ENCODE data around the gene SMIM35.
"Not testable (repeated sequence)": the region's sequence is repeated elsewhere in the genome, so short reads cannot be mapped to it uniquely, and the experiment has no call there.

The SMIM35 gene

DNA sequence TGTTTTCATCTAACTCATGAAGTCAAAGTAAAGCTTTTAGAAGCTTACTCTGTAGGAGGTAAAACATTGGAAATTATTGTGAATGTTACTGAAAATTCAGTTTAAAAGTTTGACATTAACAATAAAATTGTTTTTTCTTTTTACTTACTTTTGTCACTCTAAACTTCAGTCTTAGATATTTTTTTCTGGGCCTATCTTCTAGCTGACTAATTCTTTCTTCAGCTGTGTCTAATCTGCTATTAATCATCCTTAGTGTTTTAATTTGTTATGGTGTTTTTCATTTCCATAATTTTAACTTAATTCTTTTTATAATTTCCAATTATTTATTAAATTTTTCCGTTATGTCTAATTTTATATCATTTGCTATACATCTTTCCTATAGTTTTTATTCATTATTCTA is 65.6 kb downstream of the SMIM35 start:
- DNase-seq = no peak

DNA sequence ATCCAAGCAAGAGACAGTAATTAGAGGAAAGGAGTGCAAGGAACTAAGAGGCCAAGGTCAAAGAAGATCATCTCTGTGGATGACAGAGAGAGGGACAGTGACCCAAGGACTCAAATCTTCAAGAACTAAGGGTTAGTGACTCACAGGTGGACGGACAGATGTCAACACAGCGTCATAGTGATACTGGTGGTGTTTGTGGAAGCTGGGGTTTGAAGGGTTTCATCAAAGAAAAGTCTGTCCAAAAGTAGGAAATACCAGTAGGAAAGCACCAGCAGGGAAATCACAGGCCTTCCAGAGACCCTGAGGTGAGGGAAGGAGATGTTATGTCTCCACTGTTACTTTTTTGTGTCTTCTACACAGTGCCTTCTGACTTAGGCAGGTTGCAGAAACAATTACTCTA is 68.4 kb downstream of the SMIM35 start:
- no peak for DNase-seq

DNA sequence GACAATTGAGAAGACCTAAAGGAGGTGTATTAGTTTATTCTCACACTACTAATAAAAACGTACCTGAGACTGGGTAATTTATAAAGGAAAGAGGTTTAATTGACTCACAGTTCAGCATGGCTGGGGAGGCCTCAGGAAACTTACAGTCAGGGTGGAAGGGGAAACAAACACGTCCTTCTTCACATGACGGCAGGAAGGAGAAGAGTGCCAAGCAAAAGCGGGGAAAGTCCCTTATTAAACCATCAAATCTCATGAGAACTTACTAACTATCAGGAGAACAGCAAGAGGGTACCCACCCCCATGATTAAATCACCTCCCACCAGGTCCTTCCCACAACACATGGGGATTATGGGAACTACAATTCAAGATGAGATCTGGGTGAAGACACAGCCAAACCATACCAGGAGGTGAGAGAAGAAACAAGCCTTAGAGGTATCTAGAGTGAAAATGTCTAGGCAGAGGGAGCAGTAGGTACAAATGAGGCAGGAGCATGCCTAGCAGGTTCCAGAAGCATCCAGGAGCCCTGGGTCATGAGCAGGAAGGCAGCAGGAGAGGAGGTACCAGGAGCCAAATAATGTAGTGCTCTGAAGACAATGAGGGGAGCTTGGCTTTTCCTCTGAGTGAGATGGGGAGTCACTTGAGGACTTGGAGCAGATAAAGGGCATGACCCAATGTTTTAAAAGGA is 69.0 kb downstream of the SMIM35 start:
- no peak for DNase-seq

DNA sequence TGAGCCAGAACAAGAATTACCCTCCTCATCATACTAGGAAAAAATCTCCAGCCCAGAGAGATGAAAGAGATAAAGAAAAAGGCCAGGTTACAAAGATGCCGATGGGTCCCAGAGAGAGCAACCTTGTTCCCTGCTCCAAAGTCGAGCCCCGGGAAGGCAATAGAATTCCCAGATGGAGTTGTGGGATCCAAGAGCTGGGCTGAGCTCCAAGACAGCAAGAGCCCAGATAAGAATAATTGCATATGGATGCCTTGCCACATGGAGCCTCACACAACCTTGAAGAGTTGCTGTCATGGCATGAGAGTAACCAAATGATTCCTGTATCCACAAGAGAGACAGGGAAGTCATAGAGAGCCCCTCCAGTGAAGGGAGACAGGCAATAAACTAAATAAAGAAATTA is 69.7 kb downstream of the SMIM35 start:
- no peak for DNase-seq

DNA sequence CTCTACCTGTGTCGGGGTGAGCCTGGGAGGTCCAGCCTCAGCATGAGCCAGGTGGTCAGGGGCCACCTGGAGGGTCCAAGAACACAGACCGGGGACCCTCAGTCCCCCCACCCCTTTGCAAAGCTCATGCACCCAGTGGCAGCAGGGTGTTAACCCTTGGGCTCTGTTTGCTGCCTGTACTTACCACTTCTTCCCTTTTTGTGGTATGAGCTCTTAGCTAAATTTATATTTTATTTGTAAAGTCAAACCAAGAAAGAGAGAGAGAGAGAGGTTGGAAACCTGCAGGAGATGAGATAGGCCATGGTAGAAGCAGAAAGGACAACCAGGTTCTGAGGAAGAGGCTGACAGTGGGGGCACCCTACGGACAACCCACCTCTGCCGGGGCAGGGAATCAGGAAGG is 70.7 kb downstream of the SMIM35 start:
- DNase-seq = no peak

DNA sequence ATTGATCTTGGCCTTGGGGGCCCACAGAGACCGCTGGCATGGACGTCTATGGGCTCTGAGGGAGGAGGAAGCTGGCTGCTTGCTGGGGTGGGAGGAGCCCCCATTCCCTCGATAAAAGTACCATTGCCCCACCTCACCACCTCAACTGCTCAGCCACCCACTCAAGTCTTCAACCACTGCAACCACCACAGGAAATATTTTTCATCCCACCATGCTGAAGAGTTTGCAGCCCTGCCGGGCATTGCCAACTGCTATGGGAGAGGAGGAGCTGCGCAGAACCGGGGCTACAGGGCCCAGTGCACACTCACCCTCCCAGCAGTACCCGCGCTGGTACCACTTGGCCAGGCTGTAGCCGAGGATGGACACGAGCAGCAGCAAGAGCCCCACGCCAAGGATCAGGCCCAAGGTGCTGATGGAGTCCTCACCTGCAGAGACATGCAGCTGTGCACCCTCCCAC is 71.3 kb downstream of the SMIM35 start:
- DNase-seq = no peak

DNA sequence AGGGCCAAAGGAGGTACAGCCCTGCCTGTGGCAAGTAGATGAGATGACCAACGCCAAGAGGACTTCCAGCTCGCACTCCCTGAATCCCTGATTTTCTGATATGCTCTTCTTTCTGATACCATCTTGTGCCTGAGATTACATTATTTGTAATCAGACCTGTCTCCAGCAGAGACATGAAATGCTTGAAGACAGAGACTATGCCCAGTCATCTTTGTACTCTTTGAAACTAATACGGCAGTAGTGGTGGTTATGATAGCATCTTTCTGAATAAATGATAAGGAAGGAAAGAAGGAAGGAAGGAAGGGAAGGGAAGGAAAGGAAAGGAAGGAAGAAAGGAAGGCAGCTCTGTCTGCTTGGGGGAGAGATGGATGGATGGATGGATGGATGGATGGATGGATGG is 72.7 kb downstream of the SMIM35 start:
- DNase-seq = no peak

DNA sequence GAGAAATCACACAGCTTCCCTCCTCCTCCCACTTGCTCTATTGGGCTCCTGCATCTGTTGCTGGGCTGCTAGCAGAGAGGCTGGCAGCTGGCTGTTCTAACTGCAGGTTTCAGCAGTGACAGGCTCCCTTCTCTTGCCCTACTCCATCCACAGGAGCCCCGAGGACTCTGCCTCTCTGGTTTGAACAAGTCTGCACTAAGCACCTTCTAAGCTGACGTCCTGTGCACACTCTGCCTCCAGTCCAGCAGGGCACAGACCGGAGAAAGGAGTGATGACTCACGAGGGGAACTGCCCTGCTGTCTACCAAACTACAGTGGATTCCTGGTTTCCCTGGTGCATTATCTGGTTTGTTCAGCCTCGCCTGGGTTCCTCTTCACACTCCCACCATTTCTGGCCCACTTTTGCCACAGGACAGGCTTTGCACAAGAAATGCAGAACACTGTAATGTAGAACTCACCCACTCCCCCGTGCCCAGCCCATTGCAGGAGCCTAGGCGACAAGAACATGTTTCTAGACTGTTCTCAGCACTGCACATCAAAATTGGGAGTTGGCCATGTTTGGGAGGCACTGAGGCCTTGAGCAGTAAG is 74.6 kb downstream of the SMIM35 start:
- DNase-seq = no peak

DNA sequence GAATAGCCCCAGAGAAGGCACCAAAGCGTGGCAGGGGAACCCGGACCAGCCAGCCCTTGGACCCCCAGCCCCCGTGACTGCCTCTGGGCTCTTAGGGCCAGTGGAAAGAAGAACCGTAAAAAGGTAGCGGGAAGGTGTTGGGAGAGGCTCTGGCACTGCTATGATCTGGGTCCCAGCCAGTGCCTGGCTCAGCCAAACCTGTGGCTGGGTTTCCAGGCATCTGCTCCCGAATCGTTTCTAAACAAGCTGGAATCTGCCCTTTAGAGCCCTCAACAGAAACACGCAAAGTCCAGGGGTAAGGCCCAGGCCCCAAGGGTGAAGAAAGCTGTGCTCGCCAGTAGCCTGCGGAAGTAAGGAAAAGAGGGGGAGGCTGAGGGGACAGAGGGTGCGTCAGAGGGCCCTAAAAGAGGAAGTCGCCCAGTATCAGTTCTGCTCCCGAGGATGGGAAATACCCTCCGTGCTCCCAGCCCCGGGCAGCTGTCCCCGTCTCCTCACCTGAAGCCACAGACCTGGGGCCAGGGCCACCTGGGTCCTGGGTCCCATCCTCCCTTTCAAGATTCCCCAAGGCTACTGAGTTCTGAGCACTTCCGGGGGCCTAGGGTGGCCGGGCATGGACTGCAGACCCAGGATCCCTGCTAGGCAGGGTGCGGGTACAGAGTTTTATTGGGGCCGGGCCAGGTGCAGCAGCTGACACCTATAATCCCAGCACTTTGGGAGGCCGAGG is 75.9 kb downstream of the SMIM35 start:
- DNase-seq = no peak

DNA sequence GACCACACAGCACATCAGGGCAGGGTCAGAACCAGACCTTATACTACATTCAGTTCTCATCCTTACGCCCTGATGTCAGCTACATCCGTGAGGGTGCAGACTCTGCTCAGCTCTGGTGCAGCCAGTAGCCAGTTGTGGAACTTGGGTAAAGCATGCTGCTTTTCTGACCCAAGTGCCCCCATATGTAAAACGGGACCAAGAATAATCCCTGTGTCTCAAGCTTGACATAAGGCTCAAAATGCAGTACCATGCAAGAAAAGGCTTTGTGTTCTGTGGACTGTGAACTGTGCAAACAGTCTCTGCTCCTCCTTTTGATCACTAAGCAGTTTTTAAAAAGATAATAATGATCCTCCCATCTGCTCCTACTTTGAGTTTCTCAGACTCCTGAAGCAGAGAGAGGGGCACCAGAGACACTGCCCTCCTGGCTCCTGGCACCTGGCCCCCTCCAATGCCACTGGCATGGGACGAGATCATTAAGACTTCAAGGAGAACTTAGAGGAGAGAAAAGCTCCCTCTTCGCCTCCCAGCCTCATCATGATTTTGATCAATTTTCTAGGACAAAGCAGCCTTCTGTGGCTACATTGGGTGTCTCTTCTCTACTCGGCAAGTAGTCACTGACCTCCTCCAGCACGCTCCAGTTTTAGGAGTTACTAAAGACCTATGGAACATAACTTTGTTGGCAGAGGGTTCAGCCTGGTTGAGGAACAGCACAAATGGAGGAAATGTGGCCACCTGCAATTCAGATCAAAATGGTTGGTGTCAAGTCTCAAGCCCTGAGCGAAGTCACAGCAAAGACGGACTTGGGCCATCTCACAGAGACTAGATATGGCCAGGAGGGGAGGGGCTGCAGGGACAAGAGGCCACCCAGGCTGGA is 76.7 kb downstream of the SMIM35 start:
- DNase-seq = no peak

DNA sequence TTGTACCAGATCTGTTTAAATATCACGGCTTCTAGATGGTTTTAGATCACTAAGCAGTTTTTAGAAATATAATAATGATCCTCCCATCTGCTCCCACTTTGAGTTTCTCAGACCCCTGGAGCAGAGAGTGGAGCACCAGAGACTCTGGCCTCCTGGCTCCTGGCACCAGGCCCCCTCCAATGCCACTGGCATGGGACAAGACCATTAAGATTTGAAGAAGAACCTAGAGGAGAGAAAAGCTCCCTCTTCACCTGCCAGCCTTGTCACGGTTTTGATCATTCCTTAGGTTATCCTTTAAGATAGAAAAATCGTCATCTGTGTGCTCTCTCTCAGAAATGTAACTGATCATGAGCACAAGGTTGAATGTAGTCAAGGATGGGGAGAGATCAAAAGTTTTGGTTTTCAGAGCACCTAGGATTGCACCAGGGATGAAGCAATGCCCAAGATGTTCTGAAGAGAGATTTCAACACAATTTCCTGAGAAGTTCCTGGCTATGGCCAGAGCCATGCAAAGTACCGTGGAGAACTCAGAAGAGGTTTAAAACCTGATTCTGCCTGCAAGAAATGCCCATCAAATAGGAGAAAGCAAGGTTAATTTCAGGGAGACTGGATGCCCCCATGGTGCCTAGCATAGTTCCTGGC is 78.4 kb downstream of the SMIM35 start:
- no peak for DNase-seq

DNA sequence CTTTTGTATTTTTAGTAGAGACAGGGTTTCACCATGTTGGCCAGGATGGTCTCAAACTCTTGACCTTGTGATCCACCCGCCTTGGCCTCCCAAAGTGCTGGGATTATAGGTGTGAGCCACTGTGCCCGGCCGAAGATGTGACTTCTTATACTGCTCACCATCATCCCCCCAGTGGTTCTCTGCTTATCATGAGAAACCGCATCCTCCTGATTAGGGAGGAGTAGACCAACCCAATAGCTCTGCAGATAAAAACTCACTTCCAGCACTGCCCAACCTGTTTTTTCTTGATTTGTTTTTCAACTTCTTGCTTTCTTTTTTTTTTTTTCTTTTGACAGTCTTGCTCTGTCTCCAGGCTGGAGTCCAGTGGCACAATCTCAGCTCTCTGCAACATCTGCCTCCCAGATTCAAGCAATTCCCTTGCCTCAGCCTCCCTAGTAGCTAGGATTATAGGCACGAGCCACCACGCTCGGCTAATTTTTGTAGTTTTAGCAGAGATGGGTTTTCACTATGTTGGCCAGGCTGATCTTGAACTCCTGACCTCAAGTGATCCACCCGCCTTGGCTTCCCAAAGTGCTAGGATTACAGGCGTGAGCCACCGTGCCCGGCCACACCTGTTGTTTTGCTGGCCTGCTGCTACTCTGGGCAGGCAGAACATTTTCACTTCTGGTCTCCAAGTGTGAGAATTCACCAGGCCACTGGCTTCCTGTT is 79.0 kb downstream of the SMIM35 start:
- DNase-seq = not testable (repeated sequence)

DNA sequence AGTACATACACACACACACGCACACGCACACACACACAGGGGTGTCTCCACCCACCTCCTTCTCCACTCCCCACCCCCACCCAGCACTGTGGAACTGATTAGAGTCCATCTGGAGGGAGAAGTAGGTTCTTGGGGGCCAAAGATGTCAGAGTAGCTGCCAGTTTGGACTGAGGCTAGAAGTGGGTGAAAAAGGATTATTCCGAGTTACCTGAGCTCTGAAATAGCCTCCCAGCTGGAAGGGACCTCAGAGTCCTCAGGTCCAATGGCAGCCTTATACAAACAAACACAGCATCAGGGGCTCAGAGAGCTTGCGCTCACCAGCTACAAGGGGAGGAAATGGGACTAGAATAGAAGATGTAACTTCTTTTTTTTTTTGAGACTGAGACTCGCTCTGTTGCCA is 79.7 kb downstream of the SMIM35 start:
- DNase-seq = no peak

DNA sequence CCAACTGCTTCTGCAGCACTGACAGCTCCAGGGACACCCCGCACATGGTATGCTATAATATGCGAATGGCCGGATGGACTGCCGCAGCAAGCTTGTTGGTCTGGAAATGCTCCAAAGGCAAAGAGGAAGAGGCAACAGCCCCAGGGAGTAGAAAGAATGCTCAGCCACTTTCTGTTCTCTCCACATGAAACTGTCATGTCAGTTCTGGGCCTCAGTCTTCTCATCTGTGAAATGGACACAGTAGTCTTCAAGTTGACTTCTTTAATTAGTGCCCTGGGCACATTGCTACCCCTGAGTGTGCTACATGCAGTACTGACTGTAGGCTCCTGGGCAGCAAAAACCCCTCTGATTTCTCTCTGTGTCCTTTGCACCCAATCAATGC is 80.6 kb downstream of the SMIM35 start:
- DNase-seq = no peak

DNA sequence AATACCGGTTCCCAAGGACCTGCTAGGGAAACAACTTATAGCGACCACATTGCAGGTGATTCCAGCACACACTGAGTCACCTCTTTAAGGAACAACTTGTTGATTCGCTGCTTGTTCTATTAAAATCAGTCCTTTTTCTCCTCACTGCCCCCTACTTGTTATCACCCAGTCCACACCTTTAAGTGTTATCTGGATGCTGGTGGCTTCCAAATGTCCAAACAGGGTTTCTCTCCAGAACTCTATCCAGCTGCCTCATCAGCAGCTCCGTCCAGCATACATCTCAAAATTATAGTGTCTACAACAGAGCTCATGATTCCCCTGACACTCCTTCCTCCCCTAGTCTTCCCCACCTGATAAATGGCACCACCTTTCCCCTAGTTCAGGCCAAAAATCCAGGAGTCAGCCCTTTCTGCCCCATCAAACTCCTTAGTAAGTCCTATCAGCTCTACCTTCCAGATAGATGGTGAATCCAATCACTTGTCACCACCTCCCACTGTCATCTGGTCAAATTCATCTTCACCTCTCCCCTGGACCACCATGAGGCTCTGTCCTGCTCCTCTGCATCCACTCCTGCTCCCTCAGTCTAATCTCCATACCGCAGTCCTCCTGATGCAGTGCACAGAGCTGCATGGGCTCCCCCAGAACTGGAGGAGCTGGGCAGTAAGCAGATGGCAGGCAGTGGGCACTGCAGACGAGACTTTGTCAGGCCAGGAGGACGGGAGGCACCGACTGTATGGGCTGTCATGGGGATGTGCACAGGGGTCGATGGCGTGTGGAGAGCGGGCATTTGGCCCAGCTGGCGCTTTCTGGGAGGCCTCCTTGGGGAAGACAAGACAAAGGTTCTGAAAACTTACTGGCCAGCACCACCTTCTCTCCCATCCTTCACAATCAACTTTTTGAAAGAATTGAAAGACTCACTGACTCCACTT is 81.3 kb downstream of the SMIM35 start:
- no peak for DNase-seq

DNA sequence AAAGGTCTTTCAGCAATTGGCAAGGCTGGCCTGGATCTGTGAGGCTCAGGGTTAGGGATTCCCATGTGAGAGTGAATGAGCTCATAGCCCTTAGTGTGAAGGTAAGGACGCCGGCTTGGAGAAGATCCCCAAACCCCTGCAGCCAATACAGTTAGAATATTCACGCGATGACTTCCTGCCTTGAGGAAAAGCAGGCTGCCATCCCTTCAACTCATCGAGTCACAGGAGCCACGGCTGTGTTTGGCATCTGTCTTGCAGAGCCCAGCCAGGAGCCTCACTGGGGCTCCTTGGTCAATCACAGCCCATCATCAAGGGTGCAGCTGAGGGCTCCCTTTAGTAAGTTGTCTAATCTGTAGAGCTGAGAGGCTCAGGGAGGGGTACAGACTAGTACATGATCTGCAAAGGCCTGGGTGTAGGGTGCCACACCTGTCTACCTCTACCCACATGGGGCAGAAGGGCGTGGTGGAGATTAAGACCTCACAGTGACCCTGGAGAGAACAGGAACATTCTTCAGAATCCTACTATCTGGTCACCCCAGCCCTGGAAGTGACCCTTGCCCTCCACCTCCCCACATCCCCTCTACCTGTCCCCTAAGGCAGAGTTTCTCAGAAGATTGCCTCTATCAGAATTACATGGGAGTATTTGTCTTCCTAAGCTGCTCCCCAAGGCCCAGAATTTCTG is 82.1 kb downstream of the SMIM35 start:
- DNase-seq = no peak

DNA sequence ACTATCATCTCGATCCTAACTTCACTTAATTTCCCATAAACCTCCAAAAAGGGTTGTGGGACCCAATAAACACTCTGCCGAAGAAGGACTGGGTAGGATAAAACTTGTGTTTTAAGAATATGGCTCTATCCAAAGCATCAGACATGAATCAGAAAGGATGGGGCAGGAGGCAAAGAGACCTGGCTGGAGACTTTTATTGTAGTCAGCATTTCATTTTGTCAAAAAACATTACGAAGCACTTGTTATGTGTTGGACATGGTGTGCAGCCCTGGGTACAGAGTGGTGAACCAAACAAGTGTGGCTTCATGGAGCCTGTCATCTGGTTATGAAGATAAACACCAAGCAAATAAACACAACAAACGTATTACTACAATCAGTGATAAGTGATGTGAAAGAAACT is 83.3 kb downstream of the SMIM35 start:
- no peak for DNase-seq

DNA sequence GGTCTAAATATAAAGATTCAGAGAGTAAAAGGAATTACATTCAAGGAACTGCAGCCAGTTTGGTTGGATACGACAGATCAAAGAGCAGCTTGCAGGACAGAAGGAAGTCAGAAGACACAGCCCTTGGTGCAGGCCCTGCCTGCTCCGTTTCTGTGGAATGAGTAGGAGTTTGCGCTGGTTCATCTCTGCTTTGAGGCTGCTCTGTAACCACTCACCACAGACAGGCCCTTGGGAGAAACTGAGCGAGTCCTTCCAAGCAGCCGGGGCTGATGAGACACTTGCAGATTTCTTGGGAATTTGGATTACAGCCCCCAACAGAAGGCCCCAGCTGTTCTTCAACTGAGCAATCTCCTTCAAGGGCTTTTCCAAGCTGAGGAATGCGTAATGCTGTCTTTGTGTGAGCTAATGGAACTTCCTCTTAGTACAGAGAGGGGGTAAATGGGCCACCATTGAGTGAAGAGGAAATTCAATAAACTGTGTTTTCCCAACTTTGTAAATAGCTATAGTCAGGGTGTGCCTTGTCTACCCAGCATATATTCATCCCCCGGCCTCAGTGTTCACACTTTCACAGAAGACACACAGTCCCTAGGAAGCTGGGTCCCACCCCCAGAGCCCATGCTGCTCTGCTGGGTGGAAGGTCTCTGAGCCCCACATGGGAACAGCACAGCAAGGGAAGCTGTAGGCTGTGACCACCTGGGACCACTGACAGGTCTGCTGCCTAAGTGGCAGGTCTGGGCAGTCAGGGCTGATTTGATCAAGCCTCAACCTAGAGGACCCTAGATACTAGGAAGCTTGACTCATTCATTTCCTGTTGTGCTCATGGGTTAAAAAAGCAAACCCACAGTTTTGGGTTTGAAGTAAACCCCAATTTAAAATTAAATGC is 84.0 kb downstream of the SMIM35 start:
- no peak for DNase-seq

DNA sequence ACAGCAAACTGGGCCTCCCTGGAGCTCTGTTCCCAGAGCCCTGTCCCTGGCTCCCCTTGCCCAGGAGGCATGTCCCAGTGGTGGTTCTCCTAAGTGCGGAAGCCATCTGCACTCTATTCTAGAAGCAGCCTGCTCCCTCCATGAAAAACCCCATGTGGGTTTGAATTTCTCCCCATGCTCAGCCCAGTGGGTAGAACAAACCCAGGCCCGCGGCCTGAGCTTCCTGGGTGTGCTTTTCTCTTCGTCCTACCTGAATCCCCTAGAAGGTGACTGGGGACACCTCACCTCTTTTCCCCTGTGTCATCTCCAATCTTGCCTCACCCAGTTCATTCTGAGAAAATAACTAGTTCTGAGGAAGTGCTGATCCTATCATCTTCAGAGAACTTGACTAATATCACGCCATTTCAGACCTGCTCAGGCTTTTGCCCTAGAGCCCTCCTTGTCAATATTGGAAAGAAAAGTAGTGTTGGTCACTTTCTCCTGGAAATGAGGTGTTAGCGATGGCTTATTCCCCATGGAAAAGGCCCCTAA is 84.7 kb downstream of the SMIM35 start:
- no peak for DNase-seq
